Skin epidermis (tissue), 12 donors: ENCODE results near the gene RHOBTB3.

ENCODE experiments used
- H3K27ac ChIP-seq, 21 experiments: fragments of 200-600 bp; sonication (generic) in 11 of 21; one replicate each; pipeline ENCODE4 v1.5.0; 2020; ENCODE audit warnings: mild to moderate bottlenecking in 3 of 21, inconsistent platforms in 2 of 21, moderate library complexity in 2 of 21
- H3K4me3 ChIP-seq, 7 experiments: fragments of 200-600 bp; sonication (generic) in 2 of 7; one replicate each; pipeline ENCODE4 v1.5.0; 2020; ENCODE audit warnings: inconsistent platforms in 2 of 7, mild to moderate bottlenecking in 2 of 7, moderate library complexity in 1 of 7

RHOBTB3 gene

DNA sequence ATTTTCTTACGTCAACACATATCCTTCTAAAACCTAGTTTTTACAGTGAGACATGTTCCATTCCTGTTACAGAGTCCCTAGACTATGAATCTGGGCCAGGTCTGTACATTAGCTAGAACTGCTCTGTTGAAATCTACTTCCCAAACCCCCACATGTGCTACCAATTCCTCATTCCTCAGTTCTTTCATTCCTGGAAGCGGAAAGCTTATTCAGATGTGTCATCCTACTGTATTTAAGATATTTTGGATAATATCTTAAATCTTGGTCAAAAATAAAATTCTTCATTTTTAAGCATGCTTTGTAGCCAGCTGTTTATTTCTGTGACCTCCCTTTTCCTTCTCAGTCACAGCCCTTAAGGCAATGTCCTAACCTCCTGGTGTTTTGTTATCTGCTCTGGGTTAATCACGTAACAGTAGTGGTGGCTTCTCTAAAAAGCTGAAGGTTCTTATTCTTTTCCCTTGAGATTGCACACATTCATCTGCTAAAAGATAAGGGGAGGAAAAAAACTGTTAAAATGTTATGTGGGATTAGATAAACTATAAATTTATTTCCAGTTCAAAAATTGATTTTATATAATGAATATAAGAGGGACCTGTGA is 55.8 kb downstream of the RHOBTB3 start:
- no peak overlapping the region for H3K27ac ChIP-seq
- H3K4me3 ChIP-seq, result no peak overlapping the region

DNA sequence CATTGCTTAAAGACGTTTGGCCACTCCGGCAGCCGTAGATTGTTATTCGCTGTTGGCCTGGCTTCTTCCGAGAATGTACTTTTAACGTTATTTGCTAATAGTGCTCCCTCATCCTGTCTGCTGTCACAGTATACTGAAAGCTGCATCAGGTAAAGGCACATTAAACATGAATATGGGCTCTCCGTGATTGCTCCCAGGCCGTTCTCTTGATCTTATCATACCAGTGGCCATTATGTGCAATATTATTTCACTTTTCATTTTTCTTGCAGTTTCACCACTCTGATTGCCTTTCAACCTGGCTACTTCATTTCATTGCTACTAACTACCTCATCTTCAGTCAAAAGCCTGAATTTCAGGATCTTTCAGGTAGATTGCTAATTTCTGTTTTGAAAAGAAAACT is 57.4 kb downstream of the RHOBTB3 start:
- Histone ChIP-seq H3K27ac (no peak overlapping the region), H3K4me3 (no peak overlapping the region)

DNA sequence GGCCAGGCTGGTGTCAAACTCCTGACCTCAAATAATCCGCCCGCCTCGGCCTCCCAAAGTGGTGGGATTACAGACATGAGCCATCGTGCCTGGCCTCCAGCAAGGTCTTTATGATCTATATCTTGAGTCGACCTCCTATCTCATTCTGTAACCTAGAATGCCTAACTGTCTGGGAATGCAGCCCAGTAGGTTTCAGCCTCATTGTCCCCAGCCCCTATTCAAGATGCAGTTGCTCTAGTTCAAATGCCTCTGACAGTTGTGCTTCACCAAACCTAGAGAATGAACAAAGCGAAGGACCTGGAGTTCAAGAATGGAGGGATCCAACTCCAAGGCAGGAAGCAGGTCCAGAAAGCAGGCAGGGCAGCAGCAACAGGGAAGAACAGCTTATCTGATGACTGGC is 60.6 kb downstream of the RHOBTB3 start:
- no peak overlapping the region for H3K27ac ChIP-seq
- no peak overlapping the region for H3K4me3 ChIP-seq

DNA sequence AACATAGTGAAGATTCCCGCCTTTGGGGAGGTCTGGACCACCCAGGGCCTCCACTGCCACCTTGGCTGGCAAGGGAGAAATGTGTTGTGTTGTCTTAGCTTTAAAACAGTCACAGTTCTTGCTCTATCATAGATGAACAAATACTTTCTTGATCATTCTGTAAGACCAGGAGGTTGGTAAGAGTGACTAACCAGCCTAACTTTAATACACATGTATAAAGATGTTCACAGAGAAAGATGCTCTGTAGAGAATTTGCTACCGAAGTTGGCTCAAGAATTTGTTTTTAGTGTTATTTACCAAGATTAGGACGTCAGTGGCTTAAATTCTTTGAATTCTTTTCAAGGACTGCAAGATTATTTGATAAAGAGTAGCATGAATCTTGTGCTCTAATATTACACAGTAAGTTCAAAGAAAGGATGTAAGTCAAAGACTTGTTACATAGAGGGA is 63.0 kb downstream of the RHOBTB3 start:
- H3K27ac ChIP-seq, result no peak overlapping the region
- no peak overlapping the region for H3K4me3 ChIP-seq

DNA sequence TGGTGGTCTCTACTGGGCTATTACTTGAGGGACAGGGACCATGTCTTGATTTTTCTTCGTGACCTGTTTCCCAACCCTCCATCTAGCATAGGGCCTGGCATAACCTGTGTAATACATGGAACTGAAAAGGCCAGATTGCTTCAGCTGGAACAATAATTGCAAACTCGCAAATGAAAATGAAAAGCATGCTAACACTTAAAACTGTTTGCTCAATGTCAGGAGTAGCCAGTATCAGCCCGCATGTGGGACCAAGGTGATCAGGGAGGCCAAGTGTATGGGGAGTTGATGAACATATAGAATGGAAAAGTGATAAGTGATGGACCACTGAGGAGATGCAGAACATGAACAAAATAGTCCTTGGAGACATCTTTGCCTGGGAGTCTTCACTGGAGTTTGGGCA is 66.2 kb downstream of the RHOBTB3 start:
- no peak overlapping the region for H3K27ac ChIP-seq
- H3K4me3 ChIP-seq, result no peak overlapping the region

DNA sequence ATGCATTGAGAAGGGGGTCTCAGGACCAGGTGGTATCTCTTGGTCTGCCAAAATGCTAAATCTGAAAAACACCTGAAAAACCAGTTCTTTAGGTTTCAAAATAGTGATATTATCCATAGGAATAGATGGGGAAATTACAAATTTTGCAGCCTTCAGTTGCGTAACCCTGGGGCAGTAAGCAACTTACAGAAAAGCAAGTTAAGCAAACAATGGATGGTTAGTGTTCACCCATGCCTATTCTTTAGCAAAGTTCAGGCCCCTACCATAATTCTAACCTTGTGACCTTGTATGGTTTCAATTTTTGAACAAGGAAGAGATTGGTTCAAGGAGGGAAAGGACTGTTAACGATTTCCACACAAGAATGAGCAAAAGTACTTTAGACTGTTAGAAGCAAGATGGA is 66.9 kb downstream of the RHOBTB3 start:
- Histone ChIP-seq H3K27ac (no peak overlapping the region), H3K4me3 (no peak overlapping the region)

DNA sequence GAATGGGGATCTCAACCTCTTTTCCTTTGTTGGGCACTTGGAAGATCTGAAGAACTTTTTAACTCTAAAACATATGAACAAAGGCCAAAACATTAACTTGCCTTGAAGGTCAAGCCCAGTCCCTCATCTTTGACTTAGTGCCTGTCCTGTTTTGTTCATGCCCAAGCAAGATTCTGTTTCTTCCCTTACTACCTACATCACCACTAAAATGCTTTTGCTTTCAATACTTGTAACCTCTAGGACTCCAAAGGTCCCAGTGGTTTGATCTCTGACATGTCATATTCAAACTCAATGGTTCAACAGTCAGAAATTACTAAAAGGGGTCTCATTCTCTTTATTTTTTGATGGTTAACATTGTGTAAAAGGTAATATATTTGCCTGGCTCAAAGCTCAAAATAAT is 67.4 kb downstream of the RHOBTB3 start:
- Histone ChIP-seq H3K4me3 (no peak overlapping the region), H3K27ac (no peak overlapping the region)

DNA sequence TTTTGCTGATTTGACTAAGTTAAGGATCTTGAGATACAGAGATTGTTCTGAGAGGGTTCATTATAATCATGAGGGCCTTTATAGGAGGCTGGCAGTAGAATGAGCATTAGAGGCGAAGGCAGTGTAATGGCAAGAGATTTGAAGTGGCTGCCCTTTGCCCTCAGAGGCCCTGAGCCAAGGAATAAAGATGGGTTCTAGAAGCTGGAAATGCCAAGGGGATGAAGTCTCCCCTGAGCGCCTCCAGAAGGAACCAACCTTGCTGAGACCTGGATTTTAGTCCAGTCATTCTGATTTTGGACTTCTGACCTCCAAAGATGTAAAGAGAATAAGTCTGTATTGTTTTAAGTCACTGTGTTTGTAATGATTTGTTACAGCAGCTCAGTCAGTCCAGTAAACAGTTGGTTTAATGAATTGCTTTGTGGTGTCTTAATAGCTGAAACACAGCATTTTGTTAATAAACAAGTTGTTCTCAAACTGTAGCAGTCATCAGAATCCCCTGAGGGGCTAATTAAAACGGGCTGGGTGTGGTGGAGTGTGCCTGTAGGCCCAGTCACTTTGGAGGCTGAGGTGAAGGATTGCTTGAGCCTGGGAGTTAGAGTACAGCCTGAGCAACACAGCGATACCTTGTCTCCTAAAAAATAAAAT is 68.2 kb downstream of the RHOBTB3 start:
- Histone ChIP-seq H3K4me3 (no peak overlapping the region), H3K27ac (no peak overlapping the region)

DNA sequence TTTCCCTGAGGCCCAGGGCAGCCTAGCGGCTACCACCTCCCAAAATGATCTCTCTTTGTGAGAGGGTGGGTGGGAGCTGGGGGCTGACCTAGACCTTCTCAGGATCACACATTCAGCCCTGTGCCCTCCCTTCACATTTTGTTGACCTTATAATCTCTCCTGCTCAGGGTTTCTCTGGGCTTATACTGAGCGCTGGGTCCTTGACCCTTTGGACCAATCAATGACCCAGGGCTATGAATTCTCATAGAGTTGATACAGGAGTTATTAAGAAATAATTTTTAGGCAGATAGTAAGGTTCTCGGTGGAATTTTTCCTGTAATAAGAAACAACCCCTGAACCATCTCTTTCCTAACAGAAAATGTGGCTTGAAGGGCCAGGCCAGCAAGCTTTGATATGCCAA is 69.4 kb downstream of the RHOBTB3 start:
- H3K27ac ChIP-seq, result no peak overlapping the region
- no peak overlapping the region for H3K4me3 ChIP-seq

DNA sequence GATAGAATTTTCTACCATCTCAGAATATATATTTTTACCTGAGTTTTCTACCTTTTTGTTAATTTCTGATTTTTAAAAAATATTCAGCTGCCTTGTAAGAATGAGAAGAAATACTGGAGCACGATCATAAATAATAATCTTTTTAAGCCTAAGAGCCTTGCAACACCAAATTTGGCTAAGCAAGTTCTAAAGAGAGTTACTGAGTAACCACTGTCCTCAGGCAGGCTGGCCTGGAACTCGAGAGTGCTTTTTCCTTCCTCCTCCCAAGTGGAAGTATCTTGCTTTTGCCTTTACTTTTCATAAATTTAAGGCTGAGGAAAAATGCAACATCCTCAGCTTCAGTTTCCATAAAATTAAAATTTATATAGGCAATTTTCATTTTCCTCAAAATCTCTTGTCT is 70.4 kb downstream of the RHOBTB3 start:
- no peak overlapping the region for H3K27ac ChIP-seq
- no peak overlapping the region for H3K4me3 ChIP-seq

DNA sequence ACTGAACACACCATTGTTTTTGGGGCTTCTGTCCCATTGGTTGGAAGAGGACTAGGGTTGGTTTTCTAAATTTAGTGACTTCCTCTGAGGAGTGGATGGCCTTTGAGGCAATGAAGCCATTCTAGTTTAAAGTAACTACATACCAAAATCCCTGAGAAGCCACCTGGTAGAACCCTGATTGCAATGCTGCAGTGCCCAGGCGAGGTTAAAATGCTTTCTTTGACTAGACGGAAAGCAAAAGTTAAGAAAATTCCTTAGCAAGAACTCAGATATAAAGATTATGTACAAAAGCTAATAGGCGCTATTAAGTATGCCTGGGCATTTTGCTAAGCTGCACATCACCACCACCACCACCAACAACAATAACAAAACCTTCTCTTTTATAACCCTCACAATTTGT is 70.8 kb downstream of the RHOBTB3 start:
- no peak overlapping the region for H3K27ac ChIP-seq

DNA sequence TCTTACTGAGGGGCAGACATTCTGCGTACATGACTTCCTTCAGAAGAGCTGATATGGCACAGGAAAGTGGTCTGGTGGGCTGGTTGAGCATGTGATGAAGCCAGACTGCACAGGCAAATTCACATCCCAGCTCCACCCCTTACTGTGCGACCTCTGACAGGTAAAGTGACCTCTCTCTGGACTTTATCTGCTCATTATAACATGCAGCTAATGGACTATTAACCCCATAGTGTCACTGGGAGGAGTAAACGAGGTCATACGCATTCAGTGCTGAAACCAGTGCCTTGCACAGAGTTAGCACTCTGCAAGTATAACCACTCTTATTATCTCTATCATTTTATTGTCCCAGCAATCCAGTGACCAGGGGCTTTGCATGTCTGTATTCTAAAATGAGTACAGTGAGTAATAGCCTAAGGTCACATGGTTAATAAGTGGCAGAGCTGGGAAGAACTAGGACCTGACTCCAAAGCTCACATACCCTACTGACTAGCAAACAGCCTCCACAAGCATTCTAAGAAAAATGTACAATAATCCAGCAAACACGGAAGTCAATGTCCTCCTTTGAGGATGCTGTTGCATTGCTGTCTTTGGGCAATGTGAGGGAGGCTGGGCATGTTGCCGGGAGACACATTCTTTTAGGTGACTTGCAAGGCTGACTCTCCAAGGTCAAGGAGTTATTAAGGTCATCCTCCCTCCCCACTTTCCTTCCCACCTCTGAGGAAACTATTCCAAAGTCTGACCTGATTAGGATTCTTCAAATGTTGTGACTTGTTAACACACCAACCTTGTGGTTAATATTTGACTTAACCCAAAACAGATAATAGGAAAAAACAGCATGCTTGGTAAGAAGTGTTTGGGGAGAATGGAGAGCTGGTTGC is 72.4 kb downstream of the RHOBTB3 start:
- H3K4me3 ChIP-seq, result no peak overlapping the region
- H3K27ac ChIP-seq, result no peak overlapping the region

More for the DNA sequence above, 70.8 kb downstream of the RHOBTB3 start:
- no peak overlapping the region for H3K4me3 ChIP-seq

DNA sequence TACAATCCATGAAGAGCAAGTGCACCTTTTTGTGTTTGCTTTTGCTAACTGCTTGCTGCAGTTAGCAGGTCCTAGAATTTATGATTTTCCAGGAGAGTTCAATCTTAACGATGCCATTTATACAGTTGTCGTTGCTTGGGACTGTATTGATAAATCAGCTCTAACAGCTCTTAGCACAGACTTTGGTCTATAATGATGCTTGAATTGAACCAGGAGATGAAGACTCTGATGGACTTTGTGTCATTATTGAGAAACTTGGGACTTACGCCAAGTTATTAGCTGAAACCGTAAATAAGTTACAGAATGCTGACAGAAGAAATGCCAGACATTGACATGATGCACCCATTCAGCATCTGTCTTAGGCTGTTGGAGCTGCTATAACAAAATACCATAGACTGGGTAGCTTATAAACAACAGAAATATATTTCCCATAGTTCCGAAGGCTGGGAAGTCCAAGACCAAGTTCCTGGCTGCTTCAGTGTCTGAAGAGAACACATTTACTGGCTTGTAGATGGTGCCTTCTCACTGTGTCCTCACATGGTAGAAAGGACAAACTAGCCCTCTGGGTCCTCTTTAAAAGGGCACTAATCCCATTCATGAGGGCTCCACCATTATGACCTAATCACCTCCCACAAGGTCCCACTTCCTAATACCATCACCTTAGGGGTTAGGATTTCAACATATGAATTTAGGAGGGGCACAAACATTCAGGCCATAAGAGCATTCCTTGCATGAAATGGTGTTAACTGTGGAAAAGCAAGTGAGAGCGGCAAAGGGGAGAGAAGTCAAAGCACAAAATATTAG is 73.8 kb downstream of the RHOBTB3 start:
- H3K27ac ChIP-seq, result no peak overlapping the region
- H3K4me3 ChIP-seq, result no peak overlapping the region

DNA sequence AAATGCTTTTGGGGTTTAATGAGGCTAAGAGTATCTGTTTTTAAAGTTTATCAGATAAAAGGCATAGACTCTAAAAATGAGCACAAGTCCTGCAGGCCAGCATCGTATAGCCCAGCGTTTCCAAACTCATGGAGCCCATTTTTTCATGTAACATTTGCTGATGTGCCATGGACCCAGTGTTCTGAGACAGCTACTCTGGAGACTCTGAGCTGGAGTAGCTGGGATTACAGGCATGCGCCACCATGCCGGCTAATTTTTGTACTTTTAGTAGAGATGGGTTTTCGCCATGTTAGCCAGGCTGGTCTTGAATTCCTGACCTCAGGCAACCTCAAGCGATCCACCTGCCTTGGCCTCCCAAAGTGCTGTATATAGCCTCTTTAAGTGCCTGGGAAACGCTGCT is 75.6 kb downstream of the RHOBTB3 start:
- Histone ChIP-seq H3K4me3 (no peak overlapping the region), H3K27ac (no peak overlapping the region)

DNA sequence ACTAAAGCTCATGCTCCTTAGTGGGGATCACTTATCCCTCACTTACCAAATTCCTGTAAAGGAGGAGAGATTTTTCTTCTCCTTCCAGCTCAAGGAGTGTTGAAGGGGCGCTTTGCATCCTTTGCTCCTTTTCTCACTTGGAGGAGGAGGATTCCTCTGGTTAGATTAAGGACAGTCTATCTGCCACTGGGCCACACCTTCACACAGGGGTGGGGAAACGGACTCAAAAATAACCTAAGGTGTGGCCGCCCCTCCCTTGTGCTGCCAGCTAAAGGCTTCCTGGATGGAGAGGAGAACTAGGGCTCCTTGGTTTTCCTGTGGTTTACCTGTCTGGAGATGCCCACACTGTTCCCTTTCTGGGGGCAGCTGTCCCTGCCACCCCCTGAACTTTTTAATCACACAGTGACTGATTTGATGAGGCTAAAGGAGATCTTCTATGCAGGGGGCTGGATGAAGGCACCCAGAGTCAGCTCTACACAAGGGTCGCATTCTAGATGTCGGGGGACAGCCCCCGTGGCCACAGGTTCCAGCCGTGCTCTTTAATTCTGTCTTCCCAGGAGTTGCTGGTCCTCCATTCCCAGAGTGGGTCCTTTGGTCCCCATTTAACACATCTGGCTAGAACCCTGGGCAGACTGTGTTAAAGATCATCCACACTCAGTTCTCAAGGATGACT is 77.0 kb downstream of the RHOBTB3 start:
- Histone ChIP-seq H3K4me3 (no peak overlapping the region), H3K27ac (peak overlapping the region in 17 of 21 experiments; percentile 11 to 81 (median 56))

DNA sequence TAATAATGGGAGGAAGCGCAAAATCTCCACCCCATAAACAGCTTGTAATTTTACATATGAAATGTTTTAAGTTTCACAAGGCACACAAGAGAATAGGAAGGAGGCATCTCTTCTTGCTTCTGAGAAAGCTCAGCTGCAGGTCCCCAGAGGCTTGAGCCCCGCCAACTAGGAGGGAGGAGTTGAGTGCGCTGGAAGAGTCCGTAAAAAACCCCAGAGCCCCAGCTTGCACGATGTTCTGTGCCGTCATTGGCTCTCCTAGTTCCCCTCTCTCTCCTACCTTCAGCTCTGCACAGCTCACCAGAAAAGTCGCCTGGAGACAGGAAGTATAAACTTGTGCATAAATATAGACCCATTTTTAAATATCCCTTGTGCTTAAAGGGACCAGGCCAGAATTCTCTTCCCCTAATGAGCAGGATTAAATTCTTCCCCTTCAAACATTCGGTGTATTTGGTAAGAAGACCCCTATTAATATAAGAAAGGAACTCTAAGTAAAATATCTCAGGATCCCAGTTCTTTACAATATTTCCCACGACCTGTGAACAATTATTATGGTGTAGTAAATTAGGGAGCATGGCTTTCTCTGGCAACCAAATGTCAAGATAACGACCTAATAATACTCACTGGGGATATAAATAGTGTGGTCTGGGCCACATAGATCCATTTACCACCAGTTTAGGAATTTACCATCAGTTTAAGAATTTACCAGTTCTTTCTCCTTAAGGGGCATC is 77.7 kb downstream of the RHOBTB3 start:
- Histone ChIP-seq H3K4me3 (no peak overlapping the region), H3K27ac (peak overlapping the region in 18 of 21 experiments; percentile 5 to 81 (median 55))

DNA sequence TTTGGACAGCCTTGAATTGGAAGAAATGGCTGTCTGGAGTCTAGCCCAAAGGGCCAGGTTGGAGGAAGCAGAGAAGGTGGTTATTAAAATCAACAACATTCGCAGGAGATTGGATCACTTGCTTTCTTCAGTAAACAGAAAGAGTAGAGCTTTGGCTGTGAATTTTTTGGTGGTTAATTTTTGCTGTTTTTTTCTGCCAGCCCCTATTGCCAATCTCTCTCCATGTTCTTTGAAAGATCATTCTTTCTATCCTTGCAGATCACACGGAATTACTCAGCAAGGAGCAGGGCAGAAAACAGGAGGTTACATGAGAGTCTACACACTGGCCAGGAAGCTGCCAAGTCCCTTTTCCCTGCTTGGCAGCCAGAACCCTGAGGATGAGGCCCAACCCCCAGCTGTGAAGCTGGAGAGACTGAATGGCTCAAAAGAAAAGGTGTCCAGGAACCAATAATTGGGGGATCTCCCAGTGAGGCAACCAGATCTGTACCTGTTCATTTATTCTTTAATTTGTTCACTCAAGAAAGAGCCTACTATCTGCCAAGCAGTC is 78.4 kb downstream of the RHOBTB3 start:
- H3K4me3 ChIP-seq, result no peak overlapping the region
- peak overlapping the region in 17 of 21 experiments; percentile 5 to 81 (median 54) for H3K27ac ChIP-seq

DNA sequence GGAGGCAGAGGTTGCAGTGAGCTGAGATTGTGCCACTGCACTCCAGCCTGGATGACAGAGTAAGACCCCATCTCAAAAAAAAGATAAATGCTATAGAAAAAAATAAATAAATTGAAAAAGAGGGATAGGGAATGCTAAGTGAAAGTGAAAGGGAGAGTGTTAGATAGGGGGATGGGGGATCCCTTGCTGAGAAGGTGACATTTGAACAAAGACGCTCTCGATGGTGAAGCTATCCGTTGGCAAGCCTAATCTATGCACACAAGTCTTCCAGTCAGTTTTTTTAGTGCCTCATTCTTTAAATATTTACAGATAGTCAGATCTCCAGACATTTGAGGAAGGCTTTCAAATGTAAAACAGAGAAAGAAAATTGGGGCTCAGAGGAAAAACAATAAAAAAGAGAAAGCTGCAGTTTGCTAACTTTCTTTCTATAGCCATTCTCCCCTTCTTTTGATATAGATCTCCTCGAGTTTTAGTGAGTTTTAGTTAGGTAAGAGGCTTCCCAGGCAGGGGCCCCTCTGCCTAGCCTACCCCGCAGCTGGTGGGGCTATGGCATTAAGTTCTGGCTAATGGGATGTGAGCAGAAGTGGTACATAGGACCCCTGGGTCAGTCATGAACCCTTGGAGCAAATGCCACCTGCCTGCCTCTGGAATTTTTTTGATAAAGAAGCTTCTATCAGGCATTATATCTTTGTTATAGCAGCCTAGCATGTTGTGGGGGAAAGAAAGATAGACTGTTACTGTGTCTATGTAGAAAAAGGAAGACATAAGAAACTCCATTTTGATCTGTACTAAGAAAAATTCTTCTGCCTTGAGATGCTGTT is 79.4 kb downstream of the RHOBTB3 start:
- Histone ChIP-seq H3K27ac (peak overlapping the region in 10 of 21 experiments; percentile 8 to 81 (median 50)), H3K4me3 (no peak overlapping the region)
